ENCODE measurements around the gene BCL3. TPM values are rescaled to one million over a fixed set of nuclear protein-coding genes. Genes with fewer than 3 reads are reported as not detected.

BCL3 gene
- total and polyA plus RNA-seq, 2 of the 13 experiments (the other 11 are each of a cell fraction or from before 2014, with no cell fraction given), result 2.3 to 4.0 TPM

DNA sequence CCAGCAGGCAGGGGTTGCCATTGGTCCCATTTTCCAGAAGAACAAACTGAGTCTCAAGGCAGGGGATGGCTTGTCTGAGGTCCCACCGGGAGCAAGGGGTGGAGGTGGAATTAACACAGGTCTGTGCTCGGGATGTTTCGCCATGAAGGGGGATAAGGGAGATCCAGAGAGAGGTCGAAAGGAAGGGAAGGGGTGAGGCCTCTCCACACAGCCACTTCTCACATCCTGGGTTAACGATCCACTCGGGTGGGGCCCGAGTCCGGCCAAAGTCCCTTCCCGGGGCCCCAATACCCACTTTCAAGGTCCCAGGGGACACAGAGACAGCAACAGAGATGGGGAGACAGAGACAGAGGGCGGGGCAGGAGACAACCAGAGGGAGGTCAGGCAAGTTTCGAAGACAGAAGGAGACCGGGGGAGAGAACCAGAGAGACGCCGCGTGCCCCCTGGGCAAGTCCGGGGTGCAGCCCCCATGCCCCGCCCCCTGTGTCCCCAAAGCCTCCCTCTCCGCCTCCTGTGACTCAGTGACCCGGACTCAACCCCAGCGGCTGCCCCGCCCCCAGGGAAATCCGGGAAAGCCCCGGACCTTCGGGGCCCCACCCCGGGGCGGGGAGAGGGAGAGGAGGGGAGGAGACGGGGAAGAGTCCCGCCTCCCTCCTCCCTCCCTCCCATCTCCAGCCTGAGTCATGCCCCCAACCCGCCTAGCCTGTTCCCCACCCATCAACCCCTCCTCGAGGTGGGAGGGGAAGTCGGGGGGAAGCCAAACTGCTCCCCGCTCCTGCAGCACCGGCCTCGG is 1.4 kb upstream of the BCL3 start (continued):
- peak; percentile 43; the same call in 1 of the 2 replicates for TF ChIP-seq TBX2 (CRISPR knock-in tag; IDR thresholded peaks at IDR 0.05; ENCODE audit: borderline replicate concordance)
- no peak for TF ChIP-seq ZNF460 (CRISPR knock-in tag; IDR thresholded peaks at IDR 0.05; ENCODE audit: borderline replicate concordance)
- TF ChIP-seq CSRNP1 (CRISPR knock-in tag; IDR thresholded peaks at IDR 0.05), result 0 out of 2 replicates have a peak, but pooled peaks have one; percentile 29
- TF ChIP-seq RBM39 (IDR thresholded peaks at IDR 0.05; ENCODE audit: low read depth, low read length, poor library complexity, severe bottlenecking), result peak; percentile 82
- TF ChIP-seq ZNF382 (CRISPR knock-in tag; IDR thresholded peaks at IDR 0.05; ENCODE audit: borderline replicate concordance), result no peak
- peak in 1 of 2 experiments; percentile 19; a peak in 1 of 4 replicates for TF ChIP-seq REST (IDR thresholded peaks at IDR 0.05; ENCODE audit: borderline replicate concordance in 1 of 2, low read depth in 1 of 2, low read length in 2 of 2)
- peak; percentile 80; the same call in 1 of the 2 replicates for TF ChIP-seq ADNP (CRISPR knock-in tag; IDR thresholded peaks at IDR 0.05)
- TF ChIP-seq KDM6A (CRISPR knock-in tag; IDR thresholded peaks at IDR 0.05; ENCODE audit: low read depth), result peak; percentile 57; the same call in 1 of the 2 replicates
- no peak for TF ChIP-seq TIGD3 (CRISPR knock-in tag; IDR thresholded peaks at IDR 0.05; ENCODE audit: borderline replicate concordance)
- no peak for TF ChIP-seq MAF1 (CRISPR knock-in tag; IDR thresholded peaks at IDR 0.05; ENCODE audit: borderline replicate concordance)
- TF ChIP-seq NFE2 (CRISPR knock-in tag; IDR thresholded peaks at IDR 0.05), result no peak
- TF ChIP-seq IRF9 (CRISPR knock-in tag; IDR thresholded peaks at IDR 0.05; ENCODE audit: borderline replicate concordance), result peak; percentile 21; the same call in 1 of the 2 replicates
- TF ChIP-seq, protein P1, sequence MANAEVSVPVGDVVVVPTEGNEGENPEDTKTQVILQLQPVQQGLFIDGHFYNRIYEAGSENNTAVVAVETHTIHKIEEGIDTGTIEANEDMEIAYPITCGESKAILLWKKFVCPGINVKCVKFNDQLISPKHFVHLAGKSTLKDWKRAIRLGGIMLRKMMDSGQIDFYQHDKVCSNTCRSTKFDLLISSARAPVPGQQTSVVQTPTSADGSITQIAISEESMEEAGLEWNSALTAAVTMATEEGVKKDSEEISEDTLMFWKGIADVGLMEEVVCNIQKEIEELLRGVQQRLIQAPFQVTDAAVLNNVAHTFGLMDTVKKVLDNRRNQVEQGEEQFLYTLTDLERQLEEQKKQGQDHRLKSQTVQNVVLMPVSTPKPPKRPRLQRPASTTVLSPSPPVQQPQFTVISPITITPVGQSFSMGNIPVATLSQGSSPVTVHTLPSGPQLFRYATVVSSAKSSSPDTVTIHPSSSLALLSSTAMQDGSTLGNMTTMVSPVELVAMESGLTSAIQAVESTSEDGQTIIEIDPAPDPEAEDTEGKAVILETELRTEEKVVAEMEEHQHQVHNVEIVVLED (CRISPR knock-in tag; IDR thresholded peaks at IDR 0.05; ENCODE audit: borderline replicate concordance), result no peak; the same call in 1 of the 2 replicates
- TF ChIP-seq, protein P2, sequence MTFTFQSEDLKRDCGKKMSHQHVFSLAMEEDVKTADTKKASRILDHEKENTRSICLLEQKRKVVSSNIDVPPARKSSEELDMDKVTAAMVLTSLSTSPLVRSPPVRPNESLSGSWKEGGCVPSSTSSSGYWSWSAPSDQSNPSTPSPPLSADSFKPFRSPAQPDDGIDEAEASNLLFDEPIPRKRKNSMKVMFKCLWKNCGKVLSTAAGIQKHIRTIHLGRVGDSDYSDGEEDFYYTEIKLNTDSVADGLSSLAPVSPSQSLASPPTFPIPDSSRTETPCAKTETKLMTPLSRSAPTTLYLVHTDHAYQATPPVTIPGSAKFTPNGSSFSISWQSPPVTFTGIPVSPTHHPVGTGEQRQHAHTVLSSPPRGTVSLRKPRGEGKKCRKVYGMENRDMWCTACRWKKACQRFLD (CRISPR knock-in tag; IDR thresholded peaks at IDR 0.05; ENCODE audit: borderline replicate concordance), result no peak
- peak; percentile 94 for TF ChIP-seq KDM1A (CRISPR knock-in tag; IDR thresholded peaks at IDR 0.05)
- no peak for TF ChIP-seq DNMT1 (CRISPR knock-in tag; IDR thresholded peaks at IDR 0.05)
